T-helper 1 cell treated with Interleukin-12 subunit alpha and Interleukin-12 subunit beta and Interleukin-4 antibody, amounts not matched to agents 30 μg/mL and 1 μg/mL, for 36 hours (primary cell): ENCODE measurements around the gene TFIP11.

ENCODE experiments used
- H3K27ac Mint-ChIP-seq: one replicate; pipeline ENCODE4 v1.8.0; 2021; ENCODE audit warnings: mild to moderate bottlenecking, mixed read lengths
- H3K27me3 Mint-ChIP-seq: one replicate; pipeline ENCODE4 v1.8.0; 2021; ENCODE audit warnings: low read depth, mixed read lengths
- H3K36me3 Mint-ChIP-seq: one replicate; pipeline ENCODE4 v1.8.0; 2021; ENCODE audit warnings: low read depth, mixed read lengths
- H3K4me1 Mint-ChIP-seq: one replicate; pipeline ENCODE4 v1.8.0; 2021; ENCODE audit warnings: low read depth, mixed read lengths
- H3K4me3 Mint-ChIP-seq: one replicate; pipeline ENCODE4 v1.8.0; 2021; ENCODE audit warnings: mild to moderate bottlenecking, moderate library complexity, mixed read lengths
- H3K9me3 Mint-ChIP-seq: one replicate; pipeline ENCODE4 v1.8.0; 2021; ENCODE audit warnings: mixed read lengths

The TFIP11 gene

DNA sequence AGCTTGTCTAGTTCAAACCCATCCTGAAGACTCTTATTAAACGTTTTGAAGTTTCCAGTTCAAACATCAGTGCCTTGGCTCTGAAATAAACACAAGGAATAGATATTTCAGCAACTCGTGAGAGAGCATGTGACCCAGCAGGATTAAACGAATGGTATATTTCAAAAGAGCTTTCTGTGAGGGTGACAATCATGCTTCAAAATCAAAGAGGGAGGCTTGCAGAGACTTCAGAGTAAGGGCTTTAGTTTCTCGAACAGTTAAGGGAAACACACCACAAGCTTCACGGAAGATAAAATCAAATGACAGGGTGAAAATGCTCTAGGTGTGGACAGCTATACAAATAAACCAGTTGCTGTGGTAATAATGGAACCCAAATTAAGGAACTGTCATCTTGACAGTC is 30.1 kb downstream of the TFIP11 start:
- peaks cover 66% of the 10 kb centered on the region for H3K4me1 Mint-ChIP-seq
- H3K9me3 Mint-ChIP-seq: no peaks in the 10 kb centered on the region
- H3K27ac Mint-ChIP-seq: peak overlapping the region; percentile 87
- H3K36me3 Mint-ChIP-seq: peaks cover 11% of the 10 kb centered on the region
- H3K4me3 Mint-ChIP-seq: peak overlapping the region; percentile 96
- no peaks in the 10 kb centered on the region for H3K27me3 Mint-ChIP-seq

DNA sequence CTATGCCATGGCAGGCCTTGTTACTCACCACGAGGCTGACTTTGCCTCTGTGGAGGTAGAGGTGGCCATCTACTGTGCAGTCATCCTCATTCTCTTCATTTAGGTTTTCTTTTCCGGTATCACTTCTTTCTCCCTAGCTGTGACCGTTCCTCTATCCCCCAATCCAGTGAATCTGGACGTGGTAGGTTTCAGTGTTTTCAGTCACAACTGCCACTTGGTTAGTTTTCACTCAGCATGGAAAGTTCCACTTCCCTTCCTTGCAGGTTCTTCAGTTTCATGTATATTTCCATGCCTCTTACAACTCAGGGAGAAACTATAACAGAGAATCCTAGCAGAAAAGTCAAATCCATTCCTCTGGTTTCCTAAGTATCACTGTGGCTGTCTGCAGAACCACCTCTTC is 30.6 kb downstream of the TFIP11 start:
- Mint-ChIP-seq H3K36me3 (peaks cover 13% of the 10 kb centered on the region), H3K9me3 (no peaks in the 10 kb centered on the region), H3K27me3 (no peaks in the 10 kb centered on the region), H3K4me1 (peaks cover 70% of the 10 kb centered on the region), H3K4me3 (peak overlapping the region; percentile 96), H3K27ac (peak overlapping the region; percentile 87)

DNA sequence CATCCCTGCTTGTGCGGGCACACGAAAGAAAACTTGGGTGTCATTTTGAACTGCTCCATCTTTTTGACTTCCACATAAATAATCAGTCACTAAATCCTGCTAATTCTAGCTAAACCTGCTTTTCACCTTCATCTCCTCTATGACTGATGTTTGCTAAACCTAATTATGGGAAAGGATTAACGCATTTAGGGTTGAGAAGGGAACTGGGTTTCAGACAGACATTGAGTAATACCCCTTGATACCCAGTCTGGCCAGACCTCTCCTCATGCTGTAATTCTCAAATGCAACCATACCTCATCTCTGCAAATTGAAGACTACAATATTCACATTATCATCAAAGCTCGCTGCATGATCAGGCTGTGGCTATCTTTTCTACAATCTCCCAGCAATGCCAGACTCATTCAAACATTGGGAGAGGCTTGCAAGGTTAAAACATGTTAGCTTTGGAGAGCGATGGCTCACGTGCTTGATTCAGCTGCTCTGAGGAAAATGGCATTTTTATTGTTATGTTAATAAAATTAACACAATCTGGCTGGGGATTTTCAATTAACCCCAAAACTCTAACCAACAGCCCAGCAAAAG is 31.1 kb downstream of the TFIP11 start:
- Mint-ChIP-seq H3K9me3 (no peaks in the 10 kb centered on the region), H3K27ac (peak overlapping the region; percentile 87), H3K4me3 (peak overlapping the region; percentile 61), H3K4me1 (peaks cover 71% of the 10 kb centered on the region), H3K36me3 (peaks cover 13% of the 10 kb centered on the region), H3K27me3 (no peaks in the 10 kb centered on the region)

DNA sequence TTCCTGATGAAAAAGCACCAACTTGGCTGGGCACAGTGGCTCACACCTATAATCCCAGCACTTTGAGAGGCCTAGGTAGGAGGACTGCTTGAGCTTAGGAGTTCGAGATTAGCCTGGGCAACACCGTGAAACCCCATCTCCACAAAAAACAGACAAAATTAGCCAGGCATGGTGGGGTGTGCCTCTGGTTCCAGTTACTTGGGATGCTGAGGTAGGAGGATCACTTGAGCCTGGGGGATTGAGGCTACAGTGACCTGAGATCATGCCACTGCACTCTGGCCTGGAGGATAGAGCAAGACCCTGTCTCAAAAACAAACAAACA is 31.7 kb downstream of the TFIP11 start:
- peak overlapping the region; percentile 61 for H3K4me3 Mint-ChIP-seq

DNA sequence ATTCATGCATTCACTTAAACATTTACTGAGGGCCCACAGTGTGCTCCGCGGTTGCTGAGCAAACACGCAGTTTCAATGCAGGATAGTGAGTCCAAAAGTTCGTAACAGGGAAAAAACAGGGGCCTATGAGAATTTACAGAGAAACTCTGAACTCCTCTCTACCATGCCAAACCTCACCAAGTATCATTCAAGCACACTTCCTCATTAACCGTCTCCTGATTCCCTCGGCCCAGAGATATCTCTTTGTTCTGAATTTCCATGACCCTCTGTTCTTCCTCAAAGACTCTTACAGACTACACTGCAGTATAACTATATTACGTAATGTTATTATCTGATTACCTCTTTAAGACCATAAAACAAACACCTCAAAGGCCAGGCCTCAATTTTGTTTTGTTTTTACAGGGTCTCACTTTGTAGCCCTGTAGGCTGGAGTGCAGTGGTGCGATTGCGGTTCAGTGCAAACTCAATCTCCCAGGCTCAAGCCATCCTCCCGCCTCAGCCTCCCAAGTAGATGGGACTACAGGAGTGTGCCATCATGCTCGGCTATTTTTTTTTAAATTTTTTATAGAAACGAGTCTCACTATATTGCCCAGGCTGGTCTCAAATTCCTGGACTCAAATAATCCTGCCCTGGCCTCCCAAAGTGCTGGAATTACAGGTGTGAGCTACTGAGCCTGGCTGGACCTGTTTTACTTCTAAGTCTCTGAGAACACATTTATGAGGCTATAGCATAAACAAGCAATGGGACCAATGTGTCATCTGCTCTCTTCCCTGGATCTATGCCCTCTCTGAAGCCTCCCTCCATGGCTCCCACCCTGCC is 32.3 kb downstream of the TFIP11 start:
- H3K9me3 Mint-ChIP-seq: no peaks in the 10 kb centered on the region
- peak overlapping the region; percentile 82 for H3K4me3 Mint-ChIP-seq
- H3K27me3 Mint-ChIP-seq: no peaks in the 10 kb centered on the region
- peaks cover 62% of the 10 kb centered on the region for H3K4me1 Mint-ChIP-seq
- H3K36me3 Mint-ChIP-seq: peaks cover 13% of the 10 kb centered on the region
- H3K27ac Mint-ChIP-seq: peak overlapping the region; percentile 87

More for the DNA sequence above, 31.7 kb downstream of the TFIP11 start:
- Mint-ChIP-seq H3K4me1 (peaks cover 68% of the 10 kb centered on the region), H3K27ac (peak overlapping the region; percentile 87), H3K27me3 (no peaks in the 10 kb centered on the region), H3K9me3 (no peaks in the 10 kb centered on the region), H3K36me3 (peaks cover 13% of the 10 kb centered on the region)

DNA sequence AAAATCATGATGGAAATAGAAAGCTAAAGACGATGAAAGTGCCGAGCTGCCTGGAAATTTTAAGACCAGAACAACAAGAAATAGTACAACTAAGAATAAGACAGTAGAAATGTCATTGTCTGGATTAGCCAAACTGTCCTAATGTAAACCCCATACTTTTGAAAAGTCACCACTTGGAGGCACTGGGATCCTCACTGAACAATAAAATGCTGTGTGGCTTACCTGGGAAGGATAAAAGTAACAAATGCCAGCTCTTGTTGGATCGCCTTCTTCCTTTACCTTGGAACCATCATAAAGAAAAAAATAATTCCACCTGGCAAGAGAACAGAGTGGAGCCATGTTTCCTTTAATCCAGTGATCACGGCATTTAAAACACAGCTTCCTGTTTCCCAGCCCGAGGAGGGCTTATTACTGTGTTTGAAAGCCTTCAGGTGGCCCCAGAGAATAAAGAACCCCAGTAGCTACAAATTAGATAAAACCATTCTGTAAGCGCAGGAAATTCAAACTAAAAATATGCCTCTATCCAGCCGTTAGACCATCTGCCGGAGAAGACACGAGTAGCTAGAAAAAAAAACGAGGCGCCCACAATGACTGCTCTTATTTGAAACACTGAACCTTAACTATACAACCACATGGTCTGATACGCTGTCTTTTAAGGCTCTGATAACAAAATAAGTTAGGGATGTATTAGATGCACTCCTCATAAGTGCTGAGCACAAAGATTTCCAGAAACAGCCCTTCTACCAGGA is 33.1 kb downstream of the TFIP11 start:
- Mint-ChIP-seq H3K4me1 (peaks cover 61% of the 10 kb centered on the region), H3K4me3 (peak overlapping the region; percentile 82), H3K36me3 (peaks cover 19% of the 10 kb centered on the region)

DNA sequence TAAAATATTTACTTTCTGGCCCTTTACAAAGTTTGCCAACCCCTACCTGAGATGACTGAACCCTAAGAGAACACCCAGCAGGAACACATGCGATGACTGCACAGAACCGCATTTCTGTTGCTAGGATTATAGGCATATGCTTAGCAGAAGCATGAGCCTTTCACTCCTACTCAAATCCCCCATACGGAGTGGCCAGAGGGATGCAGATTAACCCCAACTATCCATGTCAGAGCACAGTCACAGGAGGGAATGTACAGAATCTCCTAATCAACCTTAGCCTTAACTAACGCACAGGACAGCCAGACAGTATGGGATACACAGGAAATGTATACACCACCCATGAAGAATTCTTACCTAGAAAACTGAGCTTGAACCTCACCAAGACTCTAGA is 34.9 kb downstream of the TFIP11 start:
- H3K36me3 Mint-ChIP-seq: peaks cover 23% of the 10 kb centered on the region
- H3K4me1 Mint-ChIP-seq: peaks cover 55% of the 10 kb centered on the region
- no peaks in the 10 kb centered on the region for H3K9me3 Mint-ChIP-seq
- H3K27ac Mint-ChIP-seq: peak overlapping the region; percentile 60
- peak overlapping the region; percentile 57 for H3K4me3 Mint-ChIP-seq
- no peaks in the 10 kb centered on the region for H3K27me3 Mint-ChIP-seq

More for the DNA sequence above, 33.1 kb downstream of the TFIP11 start:
- Mint-ChIP-seq H3K27me3 (no peaks in the 10 kb centered on the region), H3K9me3 (no peaks in the 10 kb centered on the region), H3K27ac (peak overlapping the region; percentile 87)

DNA sequence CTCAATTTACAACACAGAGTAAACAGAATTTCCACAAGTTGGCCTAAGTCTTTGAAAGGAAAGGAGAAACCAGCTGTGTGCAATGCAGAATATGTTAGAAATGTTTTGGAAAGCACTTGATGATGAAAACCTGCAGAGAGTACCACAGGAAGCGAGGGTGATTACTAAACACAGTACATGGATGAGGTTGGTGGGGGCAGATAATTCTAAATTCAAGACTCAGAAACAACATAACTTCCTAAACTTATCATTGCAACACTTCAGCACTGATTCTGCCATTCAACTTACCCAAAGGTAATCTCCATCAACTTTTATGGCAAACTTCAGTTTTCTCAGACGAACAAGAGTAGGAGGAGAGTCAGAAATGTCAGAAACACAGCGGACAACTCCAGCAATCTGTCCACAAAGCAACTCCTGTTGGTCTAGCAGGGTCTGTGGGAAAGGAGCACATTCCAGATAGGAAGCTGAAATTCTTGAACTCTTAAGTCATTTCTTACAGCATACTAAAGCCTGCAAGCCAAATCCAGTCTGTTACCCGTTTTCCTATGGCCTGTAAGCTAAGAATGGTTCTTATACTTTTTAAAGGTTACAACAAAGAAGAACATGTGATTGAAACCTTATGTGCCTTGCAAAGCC is 35.5 kb downstream of the TFIP11 start:
- Mint-ChIP-seq H3K36me3 (peaks cover 23% of the 10 kb centered on the region), H3K4me1 (peaks cover 50% of the 10 kb centered on the region), H3K27ac (peak overlapping the region; percentile 46), H3K9me3 (no peaks in the 10 kb centered on the region), H3K27me3 (no peaks in the 10 kb centered on the region), H3K4me3 (peak overlapping the region; percentile 31)

DNA sequence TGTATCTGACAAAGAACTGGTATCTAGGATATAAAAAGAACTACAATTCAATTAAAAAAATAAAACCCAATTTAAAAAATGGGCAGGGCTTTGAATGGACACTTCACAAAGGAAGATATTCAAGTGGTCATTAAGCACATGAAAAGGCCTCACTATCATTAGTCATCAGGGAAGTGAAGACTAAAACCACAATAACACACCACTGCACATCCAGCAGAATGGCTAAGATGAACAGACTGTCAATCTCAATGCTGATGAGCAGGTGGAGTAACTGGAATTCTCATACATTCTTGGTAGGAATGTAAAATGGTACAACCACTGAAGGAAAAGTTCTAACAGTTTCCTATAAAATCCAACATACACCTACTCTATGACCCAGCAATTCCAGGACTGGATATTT is 37.6 kb downstream of the TFIP11 start:
- peaks cover 32% of the 10 kb centered on the region for H3K4me1 Mint-ChIP-seq
- no peak overlapping the region for H3K4me3 Mint-ChIP-seq
- H3K9me3 Mint-ChIP-seq: no peaks in the 10 kb centered on the region
- peaks cover 26% of the 10 kb centered on the region for H3K36me3 Mint-ChIP-seq
- H3K27ac Mint-ChIP-seq: peak overlapping the region; percentile 38
- H3K27me3 Mint-ChIP-seq: no peaks in the 10 kb centered on the region

DNA sequence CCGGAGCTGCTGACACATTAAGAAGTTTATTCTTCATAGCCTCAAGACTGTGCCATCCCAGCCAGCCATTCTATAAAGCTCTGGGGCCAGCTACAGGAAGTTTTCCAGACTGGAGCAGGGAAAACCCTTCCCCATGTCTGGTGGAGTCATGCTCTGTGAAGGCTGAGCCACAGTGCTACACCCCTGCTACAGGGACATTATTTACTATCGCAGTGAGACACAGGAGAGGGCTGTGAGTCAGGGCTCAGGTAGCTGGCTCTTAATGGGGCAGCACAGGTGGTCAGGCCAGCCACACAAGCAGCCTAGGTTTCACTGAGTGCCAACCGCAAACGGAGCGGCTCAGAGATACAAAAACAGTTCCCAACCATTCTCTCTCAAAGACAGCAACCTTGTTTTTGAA is 40.8 kb downstream of the TFIP11 start:
- H3K27me3 Mint-ChIP-seq: no peaks in the 10 kb centered on the region
- no peaks in the 10 kb centered on the region for H3K9me3 Mint-ChIP-seq
- H3K36me3 Mint-ChIP-seq: peaks cover 33% of the 10 kb centered on the region
- H3K4me1 Mint-ChIP-seq: peaks cover 9% of the 10 kb centered on the region
- H3K4me3 Mint-ChIP-seq: no peak overlapping the region
- H3K27ac Mint-ChIP-seq: no peak overlapping the region

DNA sequence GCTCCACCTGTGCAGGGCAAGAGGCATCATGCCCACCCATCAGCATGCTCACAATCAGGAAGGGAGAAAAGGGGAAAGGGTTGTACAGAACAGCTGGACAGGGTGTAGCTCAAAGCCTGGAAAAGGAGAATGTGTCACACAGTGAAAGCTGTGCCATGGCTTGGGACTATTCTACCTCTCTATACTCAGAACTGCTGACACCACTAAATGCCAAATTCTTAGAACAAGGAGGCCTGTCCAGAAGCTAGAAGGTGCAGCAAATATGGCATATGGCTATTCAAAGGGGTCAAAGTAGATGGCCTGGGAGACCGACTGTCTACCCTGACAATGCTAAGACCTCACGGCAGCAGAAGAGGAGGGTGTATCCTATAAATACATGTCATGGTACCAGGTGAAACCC is 41.5 kb downstream of the TFIP11 start:
- Mint-ChIP-seq H3K27ac (no peak overlapping the region), H3K36me3 (peaks cover 35% of the 10 kb centered on the region), H3K27me3 (no peaks in the 10 kb centered on the region), H3K4me1 (peaks cover 8% of the 10 kb centered on the region), H3K9me3 (no peaks in the 10 kb centered on the region), H3K4me3 (no peak overlapping the region)

DNA sequence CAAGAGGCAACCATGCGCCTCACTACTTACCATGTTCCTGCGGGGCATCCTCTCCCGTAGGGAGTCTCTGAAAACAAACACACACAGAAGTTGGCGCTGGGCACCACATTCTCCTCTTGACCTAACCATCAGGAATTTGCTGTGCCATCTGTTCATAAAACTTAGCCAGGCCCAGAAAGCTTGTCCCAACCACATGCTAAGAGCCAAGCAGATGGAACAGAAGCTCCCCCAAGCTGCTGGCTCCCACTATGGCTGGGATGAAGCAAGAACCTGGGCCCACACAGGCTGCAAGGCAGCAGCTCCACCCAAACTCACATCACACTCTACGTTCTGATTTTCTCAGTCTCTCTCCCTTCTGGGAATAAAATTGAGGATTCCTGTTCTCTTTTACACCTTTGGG is 46.1 kb downstream of the TFIP11 start:
- H3K4me1 Mint-ChIP-seq: no peaks in the 10 kb centered on the region
- no peak overlapping the region for H3K27ac Mint-ChIP-seq
- H3K9me3 Mint-ChIP-seq: no peaks in the 10 kb centered on the region
- peaks cover 38% of the 10 kb centered on the region for H3K36me3 Mint-ChIP-seq
- no peaks in the 10 kb centered on the region for H3K27me3 Mint-ChIP-seq
- no peak overlapping the region for H3K4me3 Mint-ChIP-seq

DNA sequence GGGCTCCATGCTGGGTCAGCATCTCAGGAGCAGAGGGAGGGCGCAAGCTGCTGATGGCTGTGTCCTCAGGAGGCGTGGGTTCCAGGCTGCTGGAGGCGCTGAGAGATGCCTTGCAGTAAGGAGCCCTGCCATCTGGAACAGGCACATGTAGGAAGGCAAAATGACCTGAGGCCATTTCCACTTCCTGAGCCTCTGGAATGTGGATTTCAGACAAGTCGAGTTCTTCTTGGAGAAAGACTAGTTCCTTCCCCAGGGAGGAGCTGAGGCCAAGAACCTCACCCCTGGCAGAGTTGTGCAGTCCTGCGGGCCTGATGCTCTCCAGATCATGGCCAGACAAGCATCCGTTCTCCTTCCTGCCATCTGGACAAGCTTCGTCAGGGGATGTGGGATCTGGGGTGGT is 48.0 kb downstream of the TFIP11 start:
- H3K27ac Mint-ChIP-seq: no peak overlapping the region
- no peaks in the 10 kb centered on the region for H3K9me3 Mint-ChIP-seq
- peaks cover 36% of the 10 kb centered on the region for H3K36me3 Mint-ChIP-seq
- H3K27me3 Mint-ChIP-seq: no peaks in the 10 kb centered on the region
- no peak overlapping the region for H3K4me3 Mint-ChIP-seq
- no peaks in the 10 kb centered on the region for H3K4me1 Mint-ChIP-seq

DNA sequence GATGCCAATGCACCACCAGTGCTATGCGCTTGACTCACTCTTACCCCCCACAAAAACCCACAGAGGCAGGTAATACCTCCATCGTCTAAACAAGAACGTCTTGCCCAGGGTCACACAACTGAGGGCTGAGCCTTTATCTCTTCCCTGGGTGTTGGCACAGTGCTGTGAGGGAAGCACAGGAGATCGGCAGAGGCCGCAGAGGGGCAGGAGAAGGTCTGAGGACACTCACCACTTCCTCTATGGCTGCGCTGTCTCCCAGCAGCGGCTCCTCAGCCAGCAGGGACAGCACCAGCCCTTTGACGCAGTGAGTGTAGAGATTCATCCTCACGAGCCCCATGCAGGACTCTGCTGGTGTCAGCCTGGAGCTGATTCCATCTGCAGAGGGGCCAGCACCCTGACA is 48.6 kb downstream of the TFIP11 start:
- peaks cover 34% of the 10 kb centered on the region for H3K36me3 Mint-ChIP-seq
- H3K4me3 Mint-ChIP-seq: no peak overlapping the region
- H3K27me3 Mint-ChIP-seq: no peaks in the 10 kb centered on the region
- H3K27ac Mint-ChIP-seq: no peak overlapping the region
- no peaks in the 10 kb centered on the region for H3K9me3 Mint-ChIP-seq
- no peaks in the 10 kb centered on the region for H3K4me1 Mint-ChIP-seq
